Measurements from ENCODE around the gene SPATA17. TPM values are rescaled to one million over a fixed set of nuclear protein-coding genes. Genes with fewer than 3 reads are reported as not detected.

The SPATA17 gene
- polyA plus RNA-seq, 1 of the 3 experiments (the other 2 are of a cell fraction): 1.2 TPM

DNA sequence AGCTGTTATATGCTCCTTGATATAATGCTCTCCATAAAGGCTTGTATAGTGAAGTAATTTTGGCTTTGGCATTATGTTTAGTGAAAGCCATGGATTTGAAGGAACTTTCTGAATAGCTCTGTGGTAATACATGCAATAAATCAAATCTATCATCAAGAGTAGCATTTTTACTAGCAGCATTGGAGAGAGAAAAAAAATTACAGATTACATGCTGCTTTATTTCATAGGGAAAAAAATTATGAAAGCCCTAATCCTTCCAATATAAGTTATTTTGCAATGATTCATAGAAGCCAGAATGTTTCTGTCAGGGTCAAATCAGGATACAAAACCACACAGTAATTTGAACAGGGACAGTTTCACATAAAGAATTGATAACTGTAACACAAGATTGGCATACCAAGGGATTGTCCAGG lies 250.0 kb downstream of the SPATA17 start (continued):
- TF ChIP-seq, protein P1, sequence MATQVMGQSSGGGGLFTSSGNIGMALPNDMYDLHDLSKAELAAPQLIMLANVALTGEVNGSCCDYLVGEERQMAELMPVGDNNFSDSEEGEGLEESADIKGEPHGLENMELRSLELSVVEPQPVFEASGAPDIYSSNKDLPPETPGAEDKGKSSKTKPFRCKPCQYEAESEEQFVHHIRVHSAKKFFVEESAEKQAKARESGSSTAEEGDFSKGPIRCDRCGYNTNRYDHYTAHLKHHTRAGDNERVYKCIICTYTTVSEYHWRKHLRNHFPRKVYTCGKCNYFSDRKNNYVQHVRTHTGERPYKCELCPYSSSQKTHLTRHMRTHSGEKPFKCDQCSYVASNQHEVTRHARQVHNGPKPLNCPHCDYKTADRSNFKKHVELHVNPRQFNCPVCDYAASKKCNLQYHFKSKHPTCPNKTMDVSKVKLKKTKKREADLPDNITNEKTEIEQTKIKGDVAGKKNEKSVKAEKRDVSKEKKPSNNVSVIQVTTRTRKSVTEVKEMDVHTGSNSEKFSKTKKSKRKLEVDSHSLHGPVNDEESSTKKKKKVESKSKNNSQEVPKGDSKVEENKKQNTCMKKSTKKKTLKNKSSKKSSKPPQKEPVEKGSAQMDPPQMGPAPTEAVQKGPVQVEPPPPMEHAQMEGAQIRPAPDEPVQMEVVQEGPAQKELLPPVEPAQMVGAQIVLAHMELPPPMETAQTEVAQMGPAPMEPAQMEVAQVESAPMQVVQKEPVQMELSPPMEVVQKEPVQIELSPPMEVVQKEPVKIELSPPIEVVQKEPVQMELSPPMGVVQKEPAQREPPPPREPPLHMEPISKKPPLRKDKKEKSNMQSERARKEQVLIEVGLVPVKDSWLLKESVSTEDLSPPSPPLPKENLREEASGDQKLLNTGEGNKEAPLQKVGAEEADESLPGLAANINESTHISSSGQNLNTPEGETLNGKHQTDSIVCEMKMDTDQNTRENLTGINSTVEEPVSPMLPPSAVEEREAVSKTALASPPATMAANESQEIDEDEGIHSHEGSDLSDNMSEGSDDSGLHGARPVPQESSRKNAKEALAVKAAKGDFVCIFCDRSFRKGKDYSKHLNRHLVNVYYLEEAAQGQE (IDR thresholded peaks at IDR 0.05; ENCODE audit: low read depth, low read length): no peak
- TF ChIP-seq, protein P2, sequence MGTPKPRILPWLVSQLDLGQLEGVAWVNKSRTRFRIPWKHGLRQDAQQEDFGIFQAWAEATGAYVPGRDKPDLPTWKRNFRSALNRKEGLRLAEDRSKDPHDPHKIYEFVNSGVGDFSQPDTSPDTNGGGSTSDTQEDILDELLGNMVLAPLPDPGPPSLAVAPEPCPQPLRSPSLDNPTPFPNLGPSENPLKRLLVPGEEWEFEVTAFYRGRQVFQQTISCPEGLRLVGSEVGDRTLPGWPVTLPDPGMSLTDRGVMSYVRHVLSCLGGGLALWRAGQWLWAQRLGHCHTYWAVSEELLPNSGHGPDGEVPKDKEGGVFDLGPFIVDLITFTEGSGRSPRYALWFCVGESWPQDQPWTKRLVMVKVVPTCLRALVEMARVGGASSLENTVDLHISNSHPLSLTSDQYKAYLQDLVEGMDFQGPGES (IDR thresholded peaks at IDR 0.05; ENCODE audit: low read depth, low read length): no peak
- TF ChIP-seq RAD21 (IDR thresholded peaks at IDR 0.05; ENCODE audit: low read length) (no peak), MEF2A (IDR thresholded peaks at IDR 0.05; ENCODE audit: borderline replicate concordance, low read depth) (peak; percentile 43; the same call in 1 of the 2 replicates), SMC3 (IDR thresholded peaks at IDR 0.05; ENCODE audit: low read depth, low read length) (no peak), RCOR1 (IDR thresholded peaks at IDR 0.05; ENCODE audit: low read length) (no peak), TCF12 (IDR thresholded peaks at IDR 0.05) (peak; percentile 90), NRF1 (IDR thresholded peaks at IDR 0.05; ENCODE audit: low read depth, low read length) (no peak), FOXM1 (IDR thresholded peaks at IDR 0.05; ENCODE audit: low read depth) (no peak), FOXJ3 (CRISPR knock-in tag; IDR thresholded peaks at IDR 0.05) (no peak), NFIC (IDR thresholded peaks at IDR 0.05; ENCODE audit: borderline replicate concordance) (peak; percentile 75; the same call in 1 of the 2 replicates)
- TF ChIP-seq, protein P3, sequence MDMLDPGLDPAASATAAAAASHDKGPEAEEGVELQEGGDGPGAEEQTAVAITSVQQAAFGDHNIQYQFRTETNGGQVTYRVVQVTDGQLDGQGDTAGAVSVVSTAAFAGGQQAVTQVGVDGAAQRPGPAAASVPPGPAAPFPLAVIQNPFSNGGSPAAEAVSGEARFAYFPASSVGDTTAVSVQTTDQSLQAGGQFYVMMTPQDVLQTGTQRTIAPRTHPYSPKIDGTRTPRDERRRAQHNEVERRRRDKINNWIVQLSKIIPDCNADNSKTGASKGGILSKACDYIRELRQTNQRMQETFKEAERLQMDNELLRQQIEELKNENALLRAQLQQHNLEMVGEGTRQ (IDR thresholded peaks at IDR 0.05; ENCODE audit: borderline replicate concordance, low read depth, low read length): no peak
- TF ChIP-seq, protein P4, sequence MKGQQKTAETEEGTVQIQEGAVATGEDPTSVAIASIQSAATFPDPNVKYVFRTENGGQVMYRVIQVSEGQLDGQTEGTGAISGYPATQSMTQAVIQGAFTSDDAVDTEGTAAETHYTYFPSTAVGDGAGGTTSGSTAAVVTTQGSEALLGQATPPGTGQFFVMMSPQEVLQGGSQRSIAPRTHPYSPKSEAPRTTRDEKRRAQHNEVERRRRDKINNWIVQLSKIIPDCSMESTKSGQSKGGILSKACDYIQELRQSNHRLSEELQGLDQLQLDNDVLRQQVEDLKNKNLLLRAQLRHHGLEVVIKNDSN (IDR thresholded peaks at IDR 0.05; ENCODE audit: borderline replicate concordance, low read depth): no peak
- TF ChIP-seq, protein P5, sequence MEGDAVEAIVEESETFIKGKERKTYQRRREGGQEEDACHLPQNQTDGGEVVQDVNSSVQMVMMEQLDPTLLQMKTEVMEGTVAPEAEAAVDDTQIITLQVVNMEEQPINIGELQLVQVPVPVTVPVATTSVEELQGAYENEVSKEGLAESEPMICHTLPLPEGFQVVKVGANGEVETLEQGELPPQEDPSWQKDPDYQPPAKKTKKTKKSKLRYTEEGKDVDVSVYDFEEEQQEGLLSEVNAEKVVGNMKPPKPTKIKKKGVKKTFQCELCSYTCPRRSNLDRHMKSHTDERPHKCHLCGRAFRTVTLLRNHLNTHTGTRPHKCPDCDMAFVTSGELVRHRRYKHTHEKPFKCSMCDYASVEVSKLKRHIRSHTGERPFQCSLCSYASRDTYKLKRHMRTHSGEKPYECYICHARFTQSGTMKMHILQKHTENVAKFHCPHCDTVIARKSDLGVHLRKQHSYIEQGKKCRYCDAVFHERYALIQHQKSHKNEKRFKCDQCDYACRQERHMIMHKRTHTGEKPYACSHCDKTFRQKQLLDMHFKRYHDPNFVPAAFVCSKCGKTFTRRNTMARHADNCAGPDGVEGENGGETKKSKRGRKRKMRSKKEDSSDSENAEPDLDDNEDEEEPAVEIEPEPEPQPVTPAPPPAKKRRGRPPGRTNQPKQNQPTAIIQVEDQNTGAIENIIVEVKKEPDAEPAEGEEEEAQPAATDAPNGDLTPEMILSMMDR (IDR thresholded peaks at IDR 0.05): no peak
- TF ChIP-seq, protein P6, sequence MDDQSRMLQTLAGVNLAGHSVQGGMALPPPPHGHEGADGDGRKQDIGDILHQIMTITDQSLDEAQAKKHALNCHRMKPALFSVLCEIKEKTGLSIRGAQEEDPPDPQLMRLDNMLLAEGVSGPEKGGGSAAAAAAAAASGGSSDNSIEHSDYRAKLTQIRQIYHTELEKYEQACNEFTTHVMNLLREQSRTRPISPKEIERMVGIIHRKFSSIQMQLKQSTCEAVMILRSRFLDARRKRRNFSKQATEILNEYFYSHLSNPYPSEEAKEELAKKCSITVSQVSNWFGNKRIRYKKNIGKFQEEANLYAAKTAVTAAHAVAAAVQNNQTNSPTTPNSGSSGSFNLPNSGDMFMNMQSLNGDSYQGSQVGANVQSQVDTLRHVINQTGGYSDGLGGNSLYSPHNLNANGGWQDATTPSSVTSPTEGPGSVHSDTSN (IDR thresholded peaks at IDR 0.05): peak; percentile 87
